ENCODE measurements around the gene UGT2B17. TPM values are rescaled to one million over a fixed set of nuclear protein-coding genes. Genes with fewer than 3 reads are reported as not detected.

Gene UGT2B17
- total and polyA plus RNA-seq, 2 of the 4 experiments (the other 2 are of a cell fraction): not detected

- Histone ChIP-seq H3K9ac (ENCODE audit: low read depth, low read length) (no peak overlapping the region), H4K91ac (ENCODE audit: insufficient read depth, low read depth, low read length) (no peak overlapping the region), H4K8ac (ENCODE audit: low read depth in 2 of 2, low read length in 2 of 2) (no peak overlapping the region), H3K4me3 (ENCODE audit: insufficient read depth, low read depth, low read length) (no peak overlapping the region), H3K14ac (replicated peaks; ENCODE audit: low read depth, low read length) (no peak overlapping the region), H3K18ac (ENCODE audit: low read depth, low read length) (no peak overlapping the region), H3K23ac (ENCODE audit: low read depth, low read length) (no peak overlapping the region), H2AFZ (replicated peaks; ENCODE audit: low read length, poor library complexity) (no peak overlapping the region), H3K36me3 (ENCODE audit: control insufficient read depth, insufficient read depth, low read length) (no peaks in the 10 kb centered on the region), H2BK15ac (ENCODE audit: low read depth, low read length) (no peak overlapping the region), H2AK5ac (ENCODE audit: low read depth, low read length) (no peak overlapping the region), H3K4me1 (ENCODE audit: control insufficient read depth, insufficient read depth, low read length) (no peaks in the 10 kb centered on the region), H3K27me3 (ENCODE audit: control insufficient read depth, insufficient read depth, low read length) (no peaks in the 10 kb centered on the region), H3K56ac (ENCODE audit: extremely low read depth, insufficient read depth, low read length) (no peak overlapping the region), H2BK5ac (ENCODE audit: low read depth, low read length, poor library complexity, severe bottlenecking) (no peak overlapping the region), H2BK20ac (ENCODE audit: low read depth, low read length) (no peak overlapping the region), H4K20me1 (ENCODE audit: insufficient read depth, low read length) (no peaks in the 10 kb centered on the region), H3K27ac (ENCODE audit: insufficient read depth, low read length) (no peak overlapping the region), H4K5ac (ENCODE audit: low read depth, low read length) (no peak overlapping the region), H3K9me1 (ENCODE audit: insufficient read depth, low read length) (no peaks in the 10 kb centered on the region), H3K9me3 (ENCODE audit: control insufficient read depth, insufficient read depth, low read length) (no peaks in the 10 kb centered on the region), H2AK9ac (replicated peaks; ENCODE audit: low read depth, low read length, poor library complexity) (no peak overlapping the region), H3K4me2 (ENCODE audit: low read depth, low read length) (no peak overlapping the region), H3K4ac (ENCODE audit: low read depth, low read length) (no peak overlapping the region), H3K79me1 (ENCODE audit: low read depth in 1 of 2, low read length in 2 of 2) (no peaks in the 10 kb centered on the region), H2BK120ac (ENCODE audit: low read depth, low read length) (no peak overlapping the region)
- dilution Hi-C loops (cut with HindIII; ENCODE audit: low sequenced_read_pairs, unreplicated experiment) (no loop called here), in situ Hi-C loops (cut with MboI; ENCODE audit: low sequenced_read_pairs) (no loop called here), intact Hi-C loops (cut with micrococcal nuclease) (no loop called here)
- CTCF ChIA-PET: no interaction called here
- no CpG with 5 or more reads among the region's 4 CpGs for WGBS, 2 experiments (ENCODE audit: extremely low coverage in 2 of 2, insufficient read length in 1 of 2)
- DNase-seq (no peak), ATAC-seq (ENCODE audit: low read depth) (no peak)
- TF ChIP-seq MAFK (IDR thresholded peaks at IDR 0.05; ENCODE audit: low read depth, low read length): no peak
- TF ChIP-seq MXI1 (IDR thresholded peaks at IDR 0.05; ENCODE audit: borderline replicate concordance, low read depth, low read length): no peak
- no peak for TF ChIP-seq CHD1 (IDR thresholded peaks at IDR 0.05; ENCODE audit: low read depth, low read length)
- TF ChIP-seq RFX5 (IDR thresholded peaks at IDR 0.05; ENCODE audit: low read depth, low read length): no peak
- TF ChIP-seq RAD21 (IDR thresholded peaks at IDR 0.05; ENCODE audit: low read length): no peak
- POLR2A ChIA-PET (ENCODE audit: unreplicated experiment): no interaction called here
- no TSS peak for BruUV-seq (replicated peaks)
These were observed 17.0 kb upstream of the UGT2B17 start for GRCh38 chr4:68593112-68593511.
